BE2C (cell line): ENCODE measurements around the gene POSTN.

Experiments used
- DNase-seq: peaks from one replicate; pipeline ENCODE4 v3.0.0-alpha.2; 2020
- H3K27me3 ChIP-seq: fragments of 250-450 bp; sonication (Bioruptor Pico); 2 replicates; pipeline ENCODE4 v1.5.1; 2020; ENCODE audit warnings: mild to moderate bottlenecking
- H3K36me3 ChIP-seq: fragments of 250-450 bp; sonication (Bioruptor Pico); 2 replicates; pipeline ENCODE4 v1.5.1; 2020; ENCODE audit warnings: mild to moderate bottlenecking
- H3K4me1 ChIP-seq: fragments of 250-450 bp; sonication (Bioruptor Pico); 2 replicates; pipeline ENCODE4 v1.5.1; 2020
- H3K4me3 ChIP-seq: 2 replicates; pipeline ENCODE4 v1.5.1; 2011; ENCODE audit warnings: low read depth, low read length
- H3K9me3 ChIP-seq: fragments of 250-450 bp; sonication (Bioruptor Pico); 2 replicates; pipeline ENCODE4 v1.5.1; 2020
- CTCF ChIP-seq: IDR thresholded peaks from 2 replicates; pipeline ENCODE4 v1.5.1; 2012; ENCODE audit warnings: mild to moderate bottlenecking, low read depth, low read length

POSTN gene

DNA sequence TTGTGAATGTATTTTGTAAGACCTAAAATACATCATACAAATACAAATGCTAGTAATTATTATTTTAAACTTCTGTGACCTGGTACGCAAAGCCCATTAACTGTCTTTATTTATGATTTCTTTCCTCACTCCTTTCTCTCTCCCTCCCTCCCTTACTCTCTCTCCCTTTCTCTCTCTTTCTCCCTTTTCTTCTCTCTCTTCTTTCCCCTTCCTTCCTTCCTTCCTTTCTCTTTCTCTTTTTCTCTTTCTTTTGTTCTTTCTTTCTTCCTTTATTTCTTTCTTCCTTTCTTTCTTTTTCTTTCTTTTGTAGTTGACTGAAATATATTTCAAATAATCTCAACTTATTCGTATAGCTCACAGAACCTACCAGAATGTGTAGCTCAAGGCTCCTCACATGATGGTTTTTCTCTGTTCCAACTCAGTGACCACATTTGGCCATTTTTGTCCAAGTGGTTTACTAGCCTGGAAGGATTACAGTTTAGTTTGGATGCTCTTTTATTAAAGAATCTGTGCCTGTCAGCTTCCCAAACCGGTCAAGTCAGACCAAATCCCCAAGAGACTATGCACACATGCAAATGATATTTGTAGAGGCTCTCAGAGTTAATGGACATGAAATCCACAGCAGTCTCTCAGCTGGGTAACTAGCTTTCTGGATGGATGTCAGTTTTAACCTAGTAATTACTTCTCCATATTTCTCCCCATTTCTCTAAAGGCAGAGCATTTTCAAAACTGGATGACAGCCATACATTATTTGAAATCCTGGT is 71.7 kb downstream of the POSTN start:
- TF ChIP-seq CTCF = no peak
- no peaks in the 10 kb centered on the region for H3K36me3 ChIP-seq
- no peak for DNase-seq
- H3K4me3 ChIP-seq = no peak overlapping the region
- H3K9me3 ChIP-seq = no peaks in the 10 kb centered on the region
- H3K27me3 ChIP-seq = no peaks in the 10 kb centered on the region
- H3K4me1 ChIP-seq = no peaks in the 10 kb centered on the region

DNA sequence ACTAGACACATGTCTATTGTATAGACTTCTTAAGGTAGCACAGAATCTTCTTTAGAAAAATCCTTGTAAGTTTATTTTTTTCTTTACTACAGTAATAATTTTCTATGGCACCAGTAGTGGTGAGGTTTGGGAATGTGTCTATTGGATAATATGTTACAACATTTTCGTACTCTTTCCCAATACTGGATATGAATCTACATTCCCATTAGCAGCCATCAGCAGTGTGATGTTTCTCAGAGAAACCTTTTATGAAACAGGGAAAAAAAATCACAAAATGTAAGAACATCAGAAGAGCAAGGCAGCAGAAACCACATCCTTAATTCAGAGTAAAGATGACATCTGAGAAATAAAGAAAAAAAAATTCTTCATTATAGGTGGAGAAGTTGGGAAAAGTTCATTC is 83.3 kb downstream of the POSTN start:
- DNase-seq = no peak
- no peak overlapping the region for H3K4me3 ChIP-seq
- no peak for TF ChIP-seq CTCF
- H3K9me3 ChIP-seq = no peaks in the 10 kb centered on the region
- no peaks in the 10 kb centered on the region for H3K27me3 ChIP-seq
- no peaks in the 10 kb centered on the region for H3K36me3 ChIP-seq
- H3K4me1 ChIP-seq = no peaks in the 10 kb centered on the region
